ENCODE results near the gene GNG14.
A peak's percentile ranks its signal among the peaks of the same experiment; 100 is the strongest.

Gene GNG14

DNA sequence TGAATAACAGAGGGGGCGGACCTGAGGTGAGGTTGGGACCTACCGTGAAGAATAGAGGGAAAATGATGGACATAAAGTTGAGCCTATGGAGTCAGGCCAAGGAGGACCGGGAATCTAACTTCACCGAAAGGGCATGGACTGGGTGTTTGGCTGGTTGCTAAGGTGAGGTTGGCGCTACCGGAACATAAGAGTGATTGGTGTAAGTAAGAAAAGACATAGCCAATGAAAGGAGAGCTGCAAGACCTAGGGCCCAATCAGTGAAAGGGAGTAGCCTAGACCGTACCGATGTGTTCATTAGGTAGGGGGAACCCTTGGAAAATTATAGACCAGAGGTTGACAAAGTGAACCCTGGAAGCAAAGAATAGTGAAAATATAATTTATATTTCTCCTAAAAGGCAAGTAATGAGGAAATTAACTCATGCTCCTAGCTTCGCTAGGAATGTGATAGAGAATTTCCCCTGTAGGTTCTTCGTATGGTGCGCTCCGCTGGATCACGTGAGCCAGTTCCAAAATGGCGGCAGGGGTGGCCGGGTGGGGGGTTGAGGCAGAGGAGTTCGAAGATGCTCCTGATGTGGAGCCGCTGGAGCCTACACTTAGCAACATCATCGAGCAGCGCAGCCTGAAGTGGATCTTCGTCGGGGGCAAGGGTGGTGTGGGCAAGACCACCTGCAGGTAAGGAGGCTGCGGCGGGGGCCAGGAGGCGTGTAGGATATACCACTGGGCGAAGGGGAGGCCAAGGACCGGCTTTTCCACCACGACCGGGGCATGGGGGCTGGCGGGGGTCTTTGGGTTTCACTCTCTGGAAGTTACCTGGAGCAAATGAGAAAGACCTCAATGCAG lies 49.4 kb downstream of the GNG14 start, which contains the start of gene GET3:
Gene GET3, plus strand, starts transcription at position 503 of the 840 bp plus-strand sequence. Its CDS starts 9 bp downstream, at position 512.
- no peaks in the 10 kb centered on the region for H3K27me3 ChIP-seq
- H3K27ac ChIP-seq: peak within 1 kb of the TSS; percentile 81 to 82
- H3K9me3 ChIP-seq: no peaks in the 10 kb centered on the region
- peaks cover 25 to 37% (median 31%) of the 10 kb centered on the region in 3 donors for H3K36me3 ChIP-seq
- H3K4me1 ChIP-seq: peaks cover 5 to 44% (median 36%) of the 10 kb centered on the region in 4 donors
- peak in 1 of 2 experiments; percentile 45 for TF ChIP-seq CTCF (IDR thresholded peaks at IDR 0.05)
- intact Hi-C loops (cut with DNase I; ENCODE audit: low total_unique reads): no loop called here
- peak; percentile 97 to 98 for DNase-seq
- peak within 1 kb of the TSS; percentile 75 to 87 for H3K4me3 ChIP-seq

- TF ChIP-seq CTCF (IDR thresholded peaks at IDR 0.05): no peak
- intact Hi-C loops (cut with DNase I; ENCODE audit: low total_unique reads): no loop called here
- H3K4me3 ChIP-seq: peak overlapping the region; percentile 75 to 87
- peaks cover 32 to 44% (median 35%) of the 10 kb centered on the region in 3 donors for H3K36me3 ChIP-seq
- H3K27me3 ChIP-seq: no peaks in the 10 kb centered on the region
- peak overlapping the region; percentile 81 to 82 for H3K27ac ChIP-seq
- H3K9me3 ChIP-seq: no peaks in the 10 kb centered on the region
- no peak for DNase-seq
- peaks cover 4 to 37% (median 30%) of the 10 kb centered on the region in 4 donors for H3K4me1 ChIP-seq
Measured at GRCh38 chr19:12737835-12738351, 50.1 kb downstream of the GNG14 start.
